Smooth muscle cell (in vitro differentiated cells): ENCODE data around the gene FBN1. TPM values are rescaled to one million over a fixed set of nuclear protein-coding genes. Genes with fewer than 3 reads are reported as not detected.

ENCODE experiments used
- DNase-seq: peaks from one replicate; lab custom pipeline; 2025; ENCODE audit not compliant: unreplicated experiment; lab: John Stamatoyannopoulos, UW
- H2AFZ ChIP-seq: fragments of 200-600 bp; sonication (generic); 2 replicates; pipeline ENCODE4 v1.6.0; 2016; ENCODE audit warnings: antibody characterized with exemption, low read depth, mild to moderate bottlenecking
- H3F3A ChIP-seq: fragments of 200-600 bp; sonication (generic); 2 replicates; pipeline ENCODE4 v1.6.0; 2017; ENCODE audit warnings: antibody characterized with exemption, low read depth
- H3K27ac ChIP-seq: fragments of 200-600 bp; sonication (generic); 2 replicates; pipeline ENCODE4 v1.5.1; 2016; ENCODE audit warnings: low read depth, mild to moderate bottlenecking
- H3K27me3 ChIP-seq: fragments of 200-600 bp; sonication (generic); 2 replicates; pipeline ENCODE4 v1.6.1; 2016; ENCODE audit warnings: low read depth, mild to moderate bottlenecking
- H3K36me3 ChIP-seq: fragments of 200-600 bp; sonication (generic); 2 replicates; pipeline ENCODE4 v1.5.1; 2016; ENCODE audit warnings: low read depth
- H3K4me1 ChIP-seq: fragments of 200-600 bp; sonication (generic); 2 replicates; pipeline ENCODE4 v1.5.1; 2016; ENCODE audit warnings: low read depth
- H3K4me2 ChIP-seq: fragments of 200-600 bp; sonication (generic); 2 replicates; pipeline ENCODE4 v1.6.0; 2016; ENCODE audit warnings: mild to moderate bottlenecking
- H3K4me3 ChIP-seq: fragments of 200-600 bp; sonication (generic); 2 replicates; pipeline ENCODE4 v1.5.1; 2016; ENCODE audit warnings: mild to moderate bottlenecking
- H3K79me2 ChIP-seq: fragments of 200-600 bp; sonication (generic); 2 replicates; pipeline ENCODE4 v1.6.0; 2016; ENCODE audit warnings: low read depth, mild to moderate bottlenecking
- H3K9ac ChIP-seq: fragments of 200-600 bp; sonication (generic); 2 replicates; pipeline ENCODE4 v1.6.0; 2016; ENCODE audit warnings: low read depth
- H3K9me3 ChIP-seq: fragments of 200-600 bp; sonication (generic); replicated peaks from 2 replicates; pipeline ENCODE4 v1.5.1; 2016; ENCODE audit warnings: low read depth
- H4K20me1 ChIP-seq: fragments of 200-600 bp; sonication (generic); 2 replicates; pipeline ENCODE4 v1.6.0; 2016; ENCODE audit warnings: low read depth
- WGBS: methylation state at CpG from one replicate; pipeline ENCODE4 v1.1.7; 2016; ENCODE audit warnings: low lambda C conversion rate; 5-methylcytosine and 5-hydroxymethylcytosine counted together
- polyA plus RNA-seq: library from polyadenylated mRNA; unstranded; fragments of >200 nt; fragmentation: Nextera tagmentation; extraction: Ambion mirVana; gene quantifications from 2 replicates; pipeline ENCODE4 v1.2.1, GENCODE V29; 2016
- total RNA-seq: library from RNA; depleted of rRNA; stranded (reverse); fragments of >200 nt; gene quantifications from 2 replicates; pipeline ENCODE4 v1.2.3, GENCODE V29; 2014
- TF ChIP-seq, protein P1 (sequence below): fragments of 200-600 bp; sonication (generic); IDR thresholded peaks from 2 replicates; pipeline ENCODE4 v1.5.1; 2017; ENCODE audit warnings: borderline replicate concordance, mild to moderate bottlenecking, antibody characterized with exemption; ENCODE audit not compliant: insufficient read depth, poor library complexity, severe bottlenecking

Gene FBN1
- total and polyA plus RNA-seq, 2 experiments from 2014 or later: 137 to 330 TPM

DNA sequence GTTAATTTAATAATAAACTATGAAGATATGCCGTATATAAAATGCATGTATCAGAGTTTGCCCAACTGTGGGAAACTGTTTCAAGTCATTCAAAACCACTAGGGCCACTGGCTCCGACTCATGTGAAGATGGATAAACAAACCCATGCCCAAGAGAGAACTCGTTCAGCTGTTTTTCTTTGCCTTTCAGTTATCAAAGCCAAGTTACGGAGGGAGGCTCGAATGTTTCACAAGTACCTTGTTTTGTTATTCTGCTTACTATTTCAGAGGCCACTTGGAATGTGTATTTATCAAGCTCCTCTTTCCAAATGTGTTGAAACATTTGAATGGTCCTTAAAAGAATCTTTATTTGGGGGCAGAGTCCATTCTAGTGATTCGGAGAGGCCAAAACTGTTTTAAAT lies 232.2 kb downstream of the FBN1 start:
- no peak for DNase-seq
- no peaks in the 10 kb centered on the region for H4K20me1 ChIP-seq
- no peaks in the 10 kb centered on the region for H3K9me3 ChIP-seq
- H3K27me3 ChIP-seq: no peaks in the 10 kb centered on the region
- peaks cover 32% of the 10 kb centered on the region for H3K36me3 ChIP-seq
- H3K4me3 ChIP-seq: no peak overlapping the region
- peak overlapping the region; percentile 19 for H3K4me2 ChIP-seq
- no peak overlapping the region for H2AFZ ChIP-seq
- WGBS: 73% methylated on average over 6 of the region's 6 CpGs
- peak overlapping the region; percentile 25 for H3K9ac ChIP-seq
- TF ChIP-seq, protein P1, sequence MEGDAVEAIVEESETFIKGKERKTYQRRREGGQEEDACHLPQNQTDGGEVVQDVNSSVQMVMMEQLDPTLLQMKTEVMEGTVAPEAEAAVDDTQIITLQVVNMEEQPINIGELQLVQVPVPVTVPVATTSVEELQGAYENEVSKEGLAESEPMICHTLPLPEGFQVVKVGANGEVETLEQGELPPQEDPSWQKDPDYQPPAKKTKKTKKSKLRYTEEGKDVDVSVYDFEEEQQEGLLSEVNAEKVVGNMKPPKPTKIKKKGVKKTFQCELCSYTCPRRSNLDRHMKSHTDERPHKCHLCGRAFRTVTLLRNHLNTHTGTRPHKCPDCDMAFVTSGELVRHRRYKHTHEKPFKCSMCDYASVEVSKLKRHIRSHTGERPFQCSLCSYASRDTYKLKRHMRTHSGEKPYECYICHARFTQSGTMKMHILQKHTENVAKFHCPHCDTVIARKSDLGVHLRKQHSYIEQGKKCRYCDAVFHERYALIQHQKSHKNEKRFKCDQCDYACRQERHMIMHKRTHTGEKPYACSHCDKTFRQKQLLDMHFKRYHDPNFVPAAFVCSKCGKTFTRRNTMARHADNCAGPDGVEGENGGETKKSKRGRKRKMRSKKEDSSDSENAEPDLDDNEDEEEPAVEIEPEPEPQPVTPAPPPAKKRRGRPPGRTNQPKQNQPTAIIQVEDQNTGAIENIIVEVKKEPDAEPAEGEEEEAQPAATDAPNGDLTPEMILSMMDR: no peak
- H3K4me1 ChIP-seq: no peaks in the 10 kb centered on the region
- H3K27ac ChIP-seq: peak overlapping the region; percentile 76
- no peaks in the 10 kb centered on the region for H3K79me2 ChIP-seq
- H3F3A ChIP-seq: peaks cover 4% of the 10 kb centered on the region

DNA sequence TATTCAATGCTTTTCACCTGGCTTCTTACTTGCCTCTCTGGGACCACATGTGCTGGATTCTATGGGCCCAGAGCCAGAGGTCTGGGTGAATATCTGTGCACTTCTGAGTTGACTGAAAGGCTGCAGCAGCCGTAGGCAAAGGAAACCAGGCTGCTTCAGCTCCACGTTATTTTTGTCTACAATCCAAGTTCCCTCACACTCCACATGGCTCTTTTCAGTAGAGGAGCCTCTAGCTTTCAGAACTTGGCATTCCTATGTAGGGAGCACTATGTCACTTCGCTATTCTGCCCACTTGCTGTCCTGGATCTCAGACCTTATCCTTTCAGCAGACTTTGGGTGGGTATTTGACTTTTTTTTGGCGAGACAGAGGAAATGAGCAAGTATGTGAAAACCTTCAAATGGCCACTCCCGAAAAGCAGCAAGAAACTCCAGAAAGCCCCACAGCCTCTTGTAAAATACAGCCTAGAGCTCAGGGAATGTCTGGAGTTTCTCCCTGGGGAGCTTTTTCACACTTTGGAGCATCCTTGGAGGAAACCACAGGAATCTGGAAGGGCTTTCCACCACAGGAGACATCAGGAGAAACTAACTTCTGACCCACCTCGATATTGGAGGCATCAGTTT lies 233.4 kb downstream of the FBN1 start:
- Histone ChIP-seq H3K27ac (peak overlapping the region; percentile 76), H3K4me1 (no peaks in the 10 kb centered on the region), H3F3A (no peaks in the 10 kb centered on the region), H4K20me1 (no peaks in the 10 kb centered on the region), H2AFZ (no peak overlapping the region), H3K4me3 (no peak overlapping the region), H3K9ac (no peak overlapping the region), H3K4me2 (no peak overlapping the region), H3K9me3 (no peaks in the 10 kb centered on the region), H3K27me3 (no peaks in the 10 kb centered on the region), H3K36me3 (peaks cover 28% of the 10 kb centered on the region), H3K79me2 (no peaks in the 10 kb centered on the region)
- TF ChIP-seq, protein P1: no peak
- DNase-seq: no peak
- WGBS: 52% methylated on average over 6 of the region's 6 CpGs

DNA sequence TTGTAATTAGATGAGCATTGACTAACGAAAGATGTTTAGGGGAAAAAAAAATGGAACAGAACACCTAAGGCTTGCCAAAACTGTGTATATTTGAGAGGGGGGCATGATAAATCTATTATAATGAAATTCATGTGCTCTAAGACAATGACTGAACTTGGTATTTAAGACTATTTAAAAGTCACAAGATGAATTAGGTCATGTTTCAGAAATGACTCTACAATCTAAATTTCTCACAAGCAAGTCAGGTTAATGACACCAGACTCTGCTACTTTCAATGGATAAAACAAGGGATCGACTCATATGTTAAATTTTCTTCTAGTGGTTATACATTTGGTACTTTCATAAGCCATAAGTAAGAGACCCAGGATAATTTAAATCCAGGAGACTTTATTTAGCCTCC lies 235.9 kb downstream of the FBN1 start:
- Histone ChIP-seq H4K20me1 (no peaks in the 10 kb centered on the region), H2AFZ (no peak overlapping the region), H3K79me2 (no peaks in the 10 kb centered on the region), H3K36me3 (peaks cover 21% of the 10 kb centered on the region), H3K4me1 (no peaks in the 10 kb centered on the region), H3K9me3 (no peaks in the 10 kb centered on the region), H3K27me3 (no peaks in the 10 kb centered on the region), H3K4me3 (no peak overlapping the region), H3K9ac (no peak overlapping the region), H3K4me2 (no peak overlapping the region), H3F3A (no peaks in the 10 kb centered on the region), H3K27ac (no peak overlapping the region)
- 95% methylated on average over 2 of the region's 2 CpGs for WGBS
- TF ChIP-seq, protein P1: no peak
- DNase-seq: no peak

DNA sequence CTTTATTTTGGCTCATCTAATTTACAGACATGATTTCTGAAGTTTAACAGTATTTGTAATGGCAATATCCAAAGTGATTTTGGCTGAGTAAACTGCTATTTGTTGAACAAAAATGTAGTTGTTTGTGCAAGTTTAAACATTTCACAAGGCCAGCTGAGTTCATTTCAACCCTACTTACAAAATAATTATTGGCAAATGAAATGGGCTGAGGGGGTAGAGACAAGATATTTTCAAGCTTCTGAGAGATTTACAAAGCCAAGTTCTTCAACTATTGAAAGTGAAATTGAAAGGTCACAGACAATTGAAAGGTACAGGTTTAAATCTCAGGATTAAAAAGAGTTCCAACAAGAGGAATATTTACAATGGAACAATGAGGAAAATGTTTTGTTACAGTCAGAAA lies 237.2 kb downstream of the FBN1 start:
- Histone ChIP-seq H3K4me2 (no peak overlapping the region), H3K79me2 (no peaks in the 10 kb centered on the region), H3K4me1 (no peaks in the 10 kb centered on the region), H3K36me3 (peaks cover 19% of the 10 kb centered on the region), H4K20me1 (no peaks in the 10 kb centered on the region), H3K9ac (no peak overlapping the region), H2AFZ (no peak overlapping the region), H3F3A (no peaks in the 10 kb centered on the region), H3K27ac (no peak overlapping the region), H3K27me3 (no peaks in the 10 kb centered on the region), H3K9me3 (no peaks in the 10 kb centered on the region), H3K4me3 (no peak overlapping the region)
- no peak for DNase-seq
- TF ChIP-seq, protein P1: no peak
